Measurements from ENCODE around the gene GPR63.

DNA sequence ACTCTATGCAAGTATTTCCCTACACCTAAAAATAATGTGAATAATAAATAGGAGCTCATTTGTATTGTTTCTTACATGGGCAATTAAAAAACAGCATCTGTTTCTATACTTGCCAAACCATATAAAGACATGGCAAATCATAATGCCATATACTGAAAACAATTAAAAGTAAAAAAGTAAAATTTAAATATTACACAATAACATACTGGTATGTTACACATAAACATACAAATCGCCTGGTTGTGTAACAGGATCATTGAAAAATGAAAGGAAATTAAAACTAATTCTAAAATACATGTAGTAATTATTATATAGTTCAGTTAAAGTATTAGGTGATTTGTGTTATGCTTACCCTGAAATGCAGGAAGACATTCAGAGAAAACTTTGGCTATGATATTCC, 49.2 kb upstream of the GPR63 start:
- TF ChIP-seq, protein P1, sequence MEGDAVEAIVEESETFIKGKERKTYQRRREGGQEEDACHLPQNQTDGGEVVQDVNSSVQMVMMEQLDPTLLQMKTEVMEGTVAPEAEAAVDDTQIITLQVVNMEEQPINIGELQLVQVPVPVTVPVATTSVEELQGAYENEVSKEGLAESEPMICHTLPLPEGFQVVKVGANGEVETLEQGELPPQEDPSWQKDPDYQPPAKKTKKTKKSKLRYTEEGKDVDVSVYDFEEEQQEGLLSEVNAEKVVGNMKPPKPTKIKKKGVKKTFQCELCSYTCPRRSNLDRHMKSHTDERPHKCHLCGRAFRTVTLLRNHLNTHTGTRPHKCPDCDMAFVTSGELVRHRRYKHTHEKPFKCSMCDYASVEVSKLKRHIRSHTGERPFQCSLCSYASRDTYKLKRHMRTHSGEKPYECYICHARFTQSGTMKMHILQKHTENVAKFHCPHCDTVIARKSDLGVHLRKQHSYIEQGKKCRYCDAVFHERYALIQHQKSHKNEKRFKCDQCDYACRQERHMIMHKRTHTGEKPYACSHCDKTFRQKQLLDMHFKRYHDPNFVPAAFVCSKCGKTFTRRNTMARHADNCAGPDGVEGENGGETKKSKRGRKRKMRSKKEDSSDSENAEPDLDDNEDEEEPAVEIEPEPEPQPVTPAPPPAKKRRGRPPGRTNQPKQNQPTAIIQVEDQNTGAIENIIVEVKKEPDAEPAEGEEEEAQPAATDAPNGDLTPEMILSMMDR (IDR thresholded peaks at IDR 0.05; ENCODE audit: low read depth, low read length, poor library complexity, severe bottlenecking) = no peak
- TF ChIP-seq EZH2phosphoT487 (IDR thresholded peaks at IDR 0.05; ENCODE audit: borderline replicate concordance, low read length) = no peak
